GM10248 (cell line): Measurements from ENCODE around the gene TNS1.

Source experiments
- CTCF ChIA-PET: fragments of 300-600 bp; sonication (Branson Sonifier 250); formaldehyde crosslinking; extraction: SDS; loops from one replicate; lab custom pipeline; 2021; ENCODE audit warnings: antibody characterized with exemption; lab: Yijun Ruan, JAX
- POLR2A ChIA-PET: fragments of 350-650 bp; sonication (Branson Sonifier 250); formaldehyde crosslinking; extraction: SDS; loops from one replicate; lab custom pipeline; 2020; ENCODE audit warnings: antibody characterized with exemption; lab: Yijun Ruan, JAX
- DNase-seq: peaks from one replicate; pipeline ENCODE4 v3.0.0; 2012; ENCODE audit errors: extremely low spot score
- CTCF ChIP-seq: IDR thresholded peaks from 2 replicates; pipeline ENCODE4 v1.5.1; 2012; ENCODE audit warnings: mild to moderate bottlenecking, low read depth; ENCODE audit errors: extremely low read depth, missing control alignments, control extremely low read depth

The TNS1 gene

GRCh38 chr2:217986256-217986961, 16.4 kb downstream of the TNS1 start:
- no peak for DNase-seq
- CTCF ChIA-PET, result interaction anchor here (1.5 to 7.5 kb wide), 5 partner anchors 8 to 198 kb away, joined by 4 to 132 read pairs (median 6); no protein-coding TSS in a partner anchor
- POLR2A ChIA-PET, result no interaction called here
- TF ChIP-seq CTCF, result no peak

DNA sequence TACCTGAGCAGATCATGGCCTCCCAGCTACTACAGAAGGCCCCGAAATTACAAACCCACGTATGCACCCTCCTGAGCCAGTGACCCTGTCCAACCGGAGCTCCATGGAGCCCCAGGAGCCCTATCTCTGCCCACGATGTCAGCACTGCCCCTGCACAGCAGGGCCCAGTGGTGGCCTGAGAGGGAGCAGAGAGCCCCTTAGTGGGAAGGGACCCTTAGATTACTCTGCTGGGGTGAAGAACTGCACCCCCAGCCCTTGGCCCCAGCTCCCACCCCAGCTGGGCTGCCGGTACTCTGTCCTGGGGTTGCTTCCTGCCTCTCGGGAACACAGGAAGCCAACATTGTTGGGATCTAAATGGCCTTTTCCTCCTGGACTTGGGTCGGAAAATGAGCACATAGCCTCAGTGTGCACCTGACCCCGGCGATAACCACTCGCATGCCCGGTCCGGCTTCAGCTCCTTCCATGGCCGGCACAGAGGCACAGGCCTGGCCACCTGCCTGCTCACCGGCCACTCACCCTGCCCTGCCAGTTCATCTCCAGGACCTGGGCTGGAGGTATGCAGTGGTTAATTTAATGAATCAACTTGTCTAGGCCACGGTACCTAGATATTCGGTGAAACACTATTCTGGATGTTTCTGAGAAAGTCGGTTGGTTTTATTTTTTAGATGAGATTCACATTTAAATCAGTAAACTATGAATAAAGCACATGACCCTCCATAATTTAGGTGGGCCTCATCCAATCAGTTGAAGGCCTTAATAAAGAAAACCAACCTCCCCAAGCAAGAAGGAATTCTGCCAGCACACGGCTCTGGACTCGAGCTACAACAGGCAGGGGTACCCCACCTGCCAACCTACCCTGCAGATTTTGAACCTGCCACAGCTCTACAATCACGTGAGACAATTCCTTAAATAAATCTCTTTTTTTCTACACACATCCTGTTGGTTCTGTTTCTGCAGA, 19.2 kb downstream of the TNS1 start:
- POLR2A ChIA-PET, result no interaction called here
- no peak for TF ChIP-seq CTCF
- CTCF ChIA-PET, result interaction anchor here (1.0 to 7.5 kb wide), 3 partner anchors 11 to 195 kb away, joined by 3 to 132 read pairs (median 29); no protein-coding TSS in a partner anchor
- no peak for DNase-seq

GRCh38 chr2:217981971-217982370, 20.8 kb downstream of the TNS1 start:
- TF ChIP-seq CTCF, result no peak
- DNase-seq, result no peak
- POLR2A ChIA-PET, result no interaction called here
- CTCF ChIA-PET, result interaction anchor here (1.6 to 6.8 kb wide), 2 partner anchors 13 to 197 kb away, joined by 7 to 29 read pairs; no protein-coding TSS in a partner anchor

- POLR2A ChIA-PET, result no interaction called here
These were observed 21.6 kb downstream of the TNS1 start for GRCh38 chr2:217981084-217981730.

GRCh38 chr2:217980591-217980990, 22.2 kb downstream of the TNS1 start:
- no peak for TF ChIP-seq CTCF
- CTCF ChIA-PET, result interaction anchor here (1.6 to 6.8 kb wide), 2 partner anchors 14 to 195 kb away, joined by 7 to 29 read pairs; no protein-coding TSS in a partner anchor
- DNase-seq, result no peak
- POLR2A ChIA-PET, result no interaction called here

More at GRCh38 chr2:217981084-217981730, 21.6 kb downstream of the TNS1 start:
- no peak for TF ChIP-seq CTCF
- DNase-seq, result no peak
- CTCF ChIA-PET, result interaction anchor here (1.6 to 6.8 kb wide), 2 partner anchors 14 to 196 kb away, joined by 7 to 29 read pairs; no protein-coding TSS in a partner anchor

DNA sequence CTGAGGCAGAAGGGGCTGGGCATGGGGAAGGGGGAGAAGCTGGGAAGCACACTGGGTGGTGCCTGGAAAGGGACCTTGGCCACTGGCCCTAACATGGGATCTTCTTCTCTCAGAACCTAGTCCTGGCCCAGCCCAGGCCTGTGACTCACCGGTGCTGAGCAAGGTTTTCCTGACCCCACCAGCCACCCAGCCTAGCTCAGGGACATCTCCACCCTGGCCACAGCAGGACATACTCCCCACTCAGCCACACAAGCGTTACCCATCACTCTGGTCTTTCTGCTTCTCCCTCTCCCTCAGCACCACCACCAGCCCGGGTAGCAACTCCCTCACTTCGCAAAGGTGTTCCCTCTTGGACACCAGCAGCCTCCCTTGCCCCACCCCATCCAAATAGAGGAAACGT, 22.8 kb downstream of the TNS1 start:
- no peak for DNase-seq
- ChIA-PET POLR2A (no interaction called here), CTCF (no interaction called here)
- no peak for TF ChIP-seq CTCF
